Neuronal stem cell (in vitro differentiated cells): ENCODE data around the gene GZF1.

Experiments
- DNase-seq: peaks from one replicate; pipeline ENCODE4 v3.0.0-alpha.2; 2013; ENCODE audit warnings: low spot score
- H2AFZ ChIP-seq: one replicate; pipeline ENCODE4 v1.6.1; 2013; ENCODE audit warnings: mild to moderate bottlenecking, low read length, inconsistent platforms
- H2AK5ac ChIP-seq: 2 replicates; pipeline ENCODE4 v1.6.1; 2013; ENCODE audit warnings: low read depth, mild to moderate bottlenecking, inconsistent platforms, low read length, moderate library complexity, mixed read lengths
- H2BK120ac ChIP-seq: 2 replicates; pipeline ENCODE4 v1.6.1; 2013; ENCODE audit warnings: low read depth, mild to moderate bottlenecking, inconsistent platforms, low read length, moderate library complexity, mixed read lengths
- H2BK12ac ChIP-seq: one replicate; pipeline ENCODE4 v1.6.1; 2013; ENCODE audit warnings: low read length, inconsistent platforms
- H2BK15ac ChIP-seq: 2 replicates; pipeline ENCODE4 v1.6.1; 2013; ENCODE audit warnings: mild to moderate bottlenecking, low read length, inconsistent platforms, mixed read lengths
- H2BK5ac ChIP-seq: one replicate; pipeline ENCODE4 v1.6.1; 2013; ENCODE audit warnings: inconsistent platforms, mild to moderate bottlenecking, low read length, moderate library complexity
- H3K14ac ChIP-seq: one replicate; pipeline ENCODE4 v1.6.1; 2013; ENCODE audit warnings: low read length, inconsistent platforms
- H3K18ac ChIP-seq: 2 replicates; pipeline ENCODE4 v1.6.1; 2013; ENCODE audit warnings: low read length, inconsistent platforms
- H3K23ac ChIP-seq: 2 replicates; pipeline ENCODE4 v1.6.1; 2013; ENCODE audit warnings: low read depth, mild to moderate bottlenecking, mixed read lengths, low read length, inconsistent platforms; ENCODE audit not compliant: poor library complexity
- H3K27ac ChIP-seq: replicated peaks from 3 replicates; pipeline ENCODE4 v1.5.1; 2013; ENCODE audit warnings: low read length, inconsistent platforms
- H3K27me3 ChIP-seq, 3 experiments: 2 replicates each; pipeline ENCODE4 v1.6.1; 2013; ENCODE audit warnings: low read length in 3 of 3, mild to moderate bottlenecking in 2 of 3, inconsistent platforms in 1 of 3, low read depth in 1 of 3, mixed read lengths in 1 of 3, moderate library complexity in 1 of 3; ENCODE audit not compliant: control insufficient read depth in 3 of 3, insufficient read depth in 3 of 3
- H3K36me3 ChIP-seq, 2 donors: replicated peaks in 1 of 2; 2 replicates each; pipeline ENCODE4 v1.6.1; 2013; ENCODE audit warnings: low read length in 2 of 2; ENCODE audit not compliant: control insufficient read depth in 2 of 2, insufficient read depth in 2 of 2
- H3K4ac ChIP-seq: 2 replicates; pipeline ENCODE4 v1.6.1; 2013; ENCODE audit warnings: inconsistent platforms, mild to moderate bottlenecking, low read length, moderate library complexity
- H3K4me1 ChIP-seq, 2 donors: 1 replicate in 1 of 2; 2 replicates in 1 of 2; pipeline ENCODE4 v1.6.1; 2013; ENCODE audit warnings: low read length in 2 of 2, low read depth in 1 of 2; ENCODE audit not compliant: control insufficient read depth in 2 of 2, insufficient read depth in 1 of 2
- H3K4me2 ChIP-seq: one replicate; pipeline ENCODE4 v1.6.1; 2013; ENCODE audit warnings: mild to moderate bottlenecking, low read length, inconsistent platforms; ENCODE audit not compliant: insufficient read depth, poor library complexity, severe bottlenecking
- H3K4me3 ChIP-seq, 2 donors: 2 replicates each; pipeline ENCODE4 v1.5.1; 2013; ENCODE audit warnings: low read length in 2 of 2, mild to moderate bottlenecking in 2 of 2, inconsistent platforms in 1 of 2, moderate library complexity in 1 of 2
- H3K79me1 ChIP-seq: one replicate; pipeline ENCODE4 v1.6.1; 2013; ENCODE audit warnings: low read depth, mild to moderate bottlenecking, inconsistent platforms, low read length, moderate library complexity
- H3K9ac ChIP-seq: one replicate; pipeline ENCODE4 v1.6.1; 2013; ENCODE audit warnings: mild to moderate bottlenecking, low read depth, low read length, inconsistent platforms; ENCODE audit not compliant: poor library complexity
- H3K9me3 ChIP-seq, 2 donors: replicated peaks in 1 of 2; 2 replicates each; pipeline versions ENCODE3 to v1.6.1; 2013; ENCODE audit warnings: low read length in 2 of 2, mild to moderate bottlenecking in 2 of 2, inconsistent platforms in 1 of 2, low read depth in 1 of 2, mixed read lengths in 1 of 2, moderate library complexity in 1 of 2; ENCODE audit not compliant: control insufficient read depth in 2 of 2, insufficient read depth in 1 of 2
- H4K8ac ChIP-seq: one replicate; pipeline ENCODE4 v1.6.1; 2013; ENCODE audit warnings: low read depth, mild to moderate bottlenecking, inconsistent platforms, low read length, moderate library complexity
- H4K91ac ChIP-seq: one replicate; pipeline ENCODE4 v1.6.1; 2013; ENCODE audit warnings: low read length, low read depth, mild to moderate bottlenecking, inconsistent platforms; ENCODE audit not compliant: poor library complexity
- WGBS, 2 donors: extraction: QIAGEN DNeasy Blood & Tissue Kit; methylation state at CpG; one replicate each; pipeline ENCODE4 v1.1.7; 2013; ENCODE audit warnings: missing lambda C conversion rate in 2 of 2, mixed read lengths in 1 of 2; ENCODE audit not compliant: insufficient read length in 2 of 2, insufficient replicate concordance in 1 of 2; ENCODE audit errors: extremely low coverage in 2 of 2; 5-methylcytosine and 5-hydroxymethylcytosine counted together

The GZF1 gene

DNA sequence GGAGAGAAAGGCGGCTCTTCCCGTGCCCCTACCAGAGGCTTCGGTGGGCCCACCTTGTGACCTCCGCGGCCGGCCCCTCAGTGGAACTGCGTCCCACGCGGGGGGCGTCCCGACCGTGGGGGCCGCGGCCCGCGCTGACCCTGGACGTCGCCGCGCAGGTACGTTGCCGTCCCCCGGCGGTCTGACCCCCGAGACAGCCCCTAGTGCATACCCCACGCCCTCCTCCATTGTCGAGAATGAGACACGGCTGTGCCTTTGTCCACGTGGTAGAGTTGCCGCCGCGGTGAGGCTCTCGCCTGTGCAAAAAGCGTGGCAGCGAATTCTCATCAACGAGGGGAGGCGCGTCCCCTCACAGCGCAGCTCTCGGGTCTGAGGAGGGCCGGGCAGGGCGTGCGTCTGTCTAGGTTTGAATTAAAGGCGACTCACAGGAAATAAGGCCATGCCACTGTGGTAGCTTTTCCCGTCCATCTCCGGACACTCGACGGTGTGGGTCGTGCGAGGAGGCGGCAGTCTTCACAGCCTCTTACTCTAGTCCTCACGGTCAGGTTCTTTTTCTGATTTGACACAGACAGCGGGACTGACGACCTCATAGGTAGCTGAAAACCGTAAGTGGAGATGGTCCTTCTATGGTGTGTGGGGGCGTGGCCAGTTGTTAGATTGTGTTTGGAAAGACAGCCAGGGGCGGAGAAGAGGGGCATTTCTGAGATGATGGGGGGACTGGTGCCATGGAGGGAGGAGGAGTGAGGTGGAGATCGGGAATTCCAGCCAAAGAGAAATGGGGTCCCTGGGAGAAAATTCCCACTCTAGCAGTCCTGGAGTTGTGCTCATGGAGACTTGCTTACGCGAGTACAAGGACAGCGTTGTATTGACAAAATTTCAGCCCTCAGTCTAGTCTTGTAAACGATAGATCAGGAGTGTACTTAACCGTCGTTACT is 10.8 kb upstream of the GZF1 start:
- Histone ChIP-seq H3K4ac (no peak overlapping the region), H2BK15ac (no peak overlapping the region), H3K18ac (peak overlapping the region; percentile 88), H3K4me2 (peak overlapping the region; percentile 85), H2AK5ac (no peak overlapping the region), H3K9me3 (no peaks in the 10 kb centered on the region), H3K4me1 (peaks cover 5% of the 10 kb centered on the region in 2 donors), H2AFZ (peak overlapping the region; percentile 87), H3K23ac (peak overlapping the region; percentile 58), H3K27ac (peak overlapping the region; percentile 45), H3K27me3 (no peaks in the 10 kb centered on the region), H3K4me3 (peak overlapping the region; percentile 75 to 96), H3K79me1 (peaks cover 7% of the 10 kb centered on the region), H3K14ac (peak overlapping the region; percentile 60), H2BK5ac (peak overlapping the region; percentile 89), H2BK12ac (no peak overlapping the region), H4K8ac (no peak overlapping the region), H4K91ac (peak overlapping the region; percentile 58), H2BK120ac (no peak overlapping the region), H3K36me3 (peaks cover 19 to 35% of the 10 kb centered on the region in 2 donors), H3K9ac (peak overlapping the region; percentile 97)
- no CpG with 5 or more reads among the region's 64 CpGs for WGBS, 2 donors
- DNase-seq = no peak

DNA sequence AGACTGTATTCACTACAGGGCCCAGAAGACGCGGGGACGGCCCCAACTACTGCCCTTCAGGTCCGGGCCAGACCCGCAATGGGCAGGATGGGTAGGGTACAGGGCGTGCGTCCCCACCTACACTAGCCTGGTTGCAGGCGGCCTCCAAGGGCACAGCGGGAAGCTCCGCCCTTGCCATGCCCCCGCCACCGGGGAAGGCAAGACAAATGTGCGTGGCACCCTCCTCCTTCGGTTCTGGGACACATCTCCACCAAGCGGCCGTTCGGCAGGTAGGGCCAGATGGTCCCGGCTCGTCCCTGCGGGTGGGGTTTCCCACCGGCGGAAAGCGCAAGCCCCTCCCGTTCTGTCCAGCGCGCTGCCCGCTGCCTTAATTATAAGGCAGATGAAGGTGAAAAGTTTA is 5.8 kb upstream of the GZF1 start:
- Histone ChIP-seq H2AK5ac (no peak overlapping the region), H3K9ac (peak overlapping the region; percentile 17), H2BK12ac (no peak overlapping the region), H3K4me3 (no peak overlapping the region), H3K14ac (no peak overlapping the region), H3K4ac (no peak overlapping the region), H2AFZ (no peak overlapping the region), H2BK15ac (no peak overlapping the region), H3K27me3 (no peaks in the 10 kb centered on the region), H3K9me3 (no peaks in the 10 kb centered on the region), H3K4me2 (no peak overlapping the region), H3K36me3 (peaks cover 19 to 37% of the 10 kb centered on the region in 2 donors), H4K8ac (no peak overlapping the region), H3K4me1 (peaks cover 9 to 20% of the 10 kb centered on the region in 2 donors), H3K27ac (no peak overlapping the region), H3K79me1 (peaks cover 4% of the 10 kb centered on the region), H3K18ac (no peak overlapping the region), H3K23ac (no peak overlapping the region), H4K91ac (no peak overlapping the region), H2BK120ac (no peak overlapping the region), H2BK5ac (no peak overlapping the region)
- DNase-seq = no peak
- no CpG with 5 or more reads among the region's 27 CpGs for WGBS, 2 donors

DNA sequence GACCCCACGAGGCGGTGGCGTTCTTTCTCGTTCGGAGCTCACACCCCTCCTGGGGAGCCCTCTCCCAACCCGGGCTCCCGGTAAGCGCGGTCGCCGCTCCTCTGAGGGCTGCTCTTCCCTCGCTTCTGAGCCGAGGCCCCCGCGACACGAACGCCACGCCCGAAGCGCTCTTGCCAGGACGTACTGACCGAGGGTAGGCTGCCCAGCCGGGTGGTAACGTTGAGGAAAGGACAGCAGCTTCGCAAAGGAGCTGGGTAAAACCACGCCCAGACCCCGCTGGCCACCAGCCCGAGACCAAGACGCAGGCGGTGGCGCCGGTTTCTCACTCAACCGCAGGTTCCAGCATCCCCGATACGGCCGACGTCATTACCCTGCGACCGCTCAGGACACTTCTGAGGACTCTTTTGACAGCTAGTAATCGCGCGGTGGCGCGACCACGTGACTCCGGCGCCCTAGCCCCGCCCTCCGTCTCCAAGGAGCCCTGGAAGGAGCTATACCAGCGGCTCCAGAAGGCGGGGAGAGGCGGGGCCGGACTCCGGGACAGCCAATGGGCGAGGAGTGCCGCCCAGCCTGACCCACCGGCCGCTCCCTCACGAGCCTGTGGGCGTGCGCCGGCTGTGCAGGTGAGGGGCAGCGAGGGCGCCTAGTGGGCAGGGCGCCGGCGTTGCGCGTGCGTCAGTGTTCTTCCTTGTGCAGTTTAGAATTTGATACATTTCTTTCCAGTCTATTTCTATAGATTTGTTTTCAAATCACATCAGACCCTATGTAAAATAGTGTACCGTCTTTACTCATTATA is 4.0 kb upstream of the GZF1 start:
- Histone ChIP-seq H3K9ac (peak overlapping the region; percentile 96), H2BK5ac (peak overlapping the region; percentile 88), H3K4me1 (peaks cover 9 to 15% of the 10 kb centered on the region in 2 donors), H2BK120ac (no peak overlapping the region), H3K9me3 (no peaks in the 10 kb centered on the region), H3K4me3 (peak overlapping the region; percentile 62 to 95), H4K8ac (peak overlapping the region; percentile 57), H3K14ac (peak overlapping the region; percentile 50), H3K4ac (peak overlapping the region; percentile 86), H3K27ac (peak overlapping the region; percentile 94), H3K27me3 (no peaks in the 10 kb centered on the region), H3K79me1 (peaks cover 5% of the 10 kb centered on the region), H2AFZ (peak overlapping the region; percentile 93), H3K18ac (peak overlapping the region; percentile 97), H3K4me2 (peak overlapping the region; percentile 71), H3K23ac (peak overlapping the region; percentile 87), H2BK15ac (peak overlapping the region; percentile 23), H2BK12ac (no peak overlapping the region), H4K91ac (no peak overlapping the region), H3K36me3 (peaks cover 19 to 30% of the 10 kb centered on the region in 2 donors), H2AK5ac (no peak overlapping the region)
- peak; percentile 100 for DNase-seq
- WGBS, 2 donors = no CpG with 5 or more reads among the region's 71 CpGs

DNA sequence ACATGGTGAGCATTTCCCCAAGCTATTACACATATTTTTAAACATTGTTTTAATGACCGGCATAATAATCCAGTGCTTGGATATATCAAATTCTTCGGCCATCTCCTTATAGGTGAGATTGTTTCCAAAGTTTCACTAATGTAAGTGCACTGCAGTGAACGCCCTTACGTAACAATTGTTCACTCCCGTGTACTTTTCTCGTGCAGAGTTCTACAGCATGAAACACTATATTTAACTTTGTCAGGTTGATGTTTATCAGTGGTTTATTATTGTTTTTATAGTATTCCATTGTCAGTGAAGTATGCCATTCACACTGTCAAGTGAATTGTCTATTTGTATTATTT is 3.4 kb upstream of the GZF1 start:
- DNase-seq = no peak
- H3K79me1 ChIP-seq = peaks cover 8% of the 10 kb centered on the region
- H3K9me3 ChIP-seq = no peaks in the 10 kb centered on the region
- H3K4me3 ChIP-seq = peak overlapping the region in 1 of 2 donors; percentile 41
- no peak overlapping the region for H3K18ac ChIP-seq
- H2AFZ ChIP-seq = peak overlapping the region; percentile 81
- WGBS, 2 donors = no CpG with 5 or more reads among the region's 6 CpGs
- H3K36me3 ChIP-seq = peaks cover 19 to 27% of the 10 kb centered on the region in 2 donors
- no peak overlapping the region for H2BK15ac ChIP-seq
- no peaks in the 10 kb centered on the region for H3K27me3 ChIP-seq
- peak overlapping the region; percentile 3 for H3K4me2 ChIP-seq
- no peak overlapping the region for H3K9ac ChIP-seq
- H2AK5ac ChIP-seq = no peak overlapping the region
- H3K4me1 ChIP-seq = peaks cover 12 to 20% of the 10 kb centered on the region in 2 donors
- no peak overlapping the region for H2BK120ac ChIP-seq
- no peak overlapping the region for H2BK12ac ChIP-seq
- H4K8ac ChIP-seq = no peak overlapping the region
- no peak overlapping the region for H3K14ac ChIP-seq
- H2BK5ac ChIP-seq = no peak overlapping the region
- H4K91ac ChIP-seq = no peak overlapping the region
- H3K27ac ChIP-seq = no peak overlapping the region
- no peak overlapping the region for H3K4ac ChIP-seq
- H3K23ac ChIP-seq = no peak overlapping the region
